Prostate gland (tissue), 2 donors: ENCODE measurements around the gene RSBN1L.

Source experiments
- POLR2A ChIP-seq: fragments of 450-650 bp; IDR thresholded peaks from one replicate; pipeline ENCODE4 v1.6.1; 2016; ENCODE audit warnings: antibody characterized with exemption, mild to moderate bottlenecking
- TF ChIP-seq, protein P1 (sequence below), 4 experiments: fragments of 200-600 bp in 2 of 4; fragments of 450-650 bp in 2 of 4; sonication (generic) in 2 of 4; IDR thresholded peaks; 1 replicate in 3 of 4; 2 replicates in 1 of 4; pipeline ENCODE4 v1.5.1; 2016 to 2019; ENCODE audit warnings: antibody characterized with exemption in 4 of 4, mild to moderate bottlenecking in 2 of 4, moderate library complexity in 2 of 4

DNA sequence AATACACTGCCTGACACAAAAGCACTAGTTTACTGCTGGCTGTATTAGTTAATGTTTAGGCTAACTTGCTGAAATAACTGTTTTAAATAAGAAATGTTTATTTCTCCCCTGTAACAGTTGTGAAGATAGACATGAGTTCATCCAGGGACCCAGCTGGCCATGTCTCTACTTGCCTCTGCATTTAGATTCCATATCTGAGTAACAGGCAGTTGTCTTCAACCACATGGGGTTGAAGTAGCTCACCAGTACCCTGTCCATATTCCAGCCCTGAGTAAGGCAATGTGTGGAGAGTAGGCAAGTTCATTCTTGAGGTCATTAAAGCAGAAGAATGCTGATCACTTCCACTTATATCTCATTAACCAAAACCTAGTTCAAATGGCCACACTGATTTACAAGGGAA is 31.1 kb upstream of the RSBN1L start:
- no peak for TF ChIP-seq POLR2A
- TF ChIP-seq, protein P1, sequence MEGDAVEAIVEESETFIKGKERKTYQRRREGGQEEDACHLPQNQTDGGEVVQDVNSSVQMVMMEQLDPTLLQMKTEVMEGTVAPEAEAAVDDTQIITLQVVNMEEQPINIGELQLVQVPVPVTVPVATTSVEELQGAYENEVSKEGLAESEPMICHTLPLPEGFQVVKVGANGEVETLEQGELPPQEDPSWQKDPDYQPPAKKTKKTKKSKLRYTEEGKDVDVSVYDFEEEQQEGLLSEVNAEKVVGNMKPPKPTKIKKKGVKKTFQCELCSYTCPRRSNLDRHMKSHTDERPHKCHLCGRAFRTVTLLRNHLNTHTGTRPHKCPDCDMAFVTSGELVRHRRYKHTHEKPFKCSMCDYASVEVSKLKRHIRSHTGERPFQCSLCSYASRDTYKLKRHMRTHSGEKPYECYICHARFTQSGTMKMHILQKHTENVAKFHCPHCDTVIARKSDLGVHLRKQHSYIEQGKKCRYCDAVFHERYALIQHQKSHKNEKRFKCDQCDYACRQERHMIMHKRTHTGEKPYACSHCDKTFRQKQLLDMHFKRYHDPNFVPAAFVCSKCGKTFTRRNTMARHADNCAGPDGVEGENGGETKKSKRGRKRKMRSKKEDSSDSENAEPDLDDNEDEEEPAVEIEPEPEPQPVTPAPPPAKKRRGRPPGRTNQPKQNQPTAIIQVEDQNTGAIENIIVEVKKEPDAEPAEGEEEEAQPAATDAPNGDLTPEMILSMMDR (IDR thresholded peaks at IDR 0.05), result no peak
